Esophagus squamous epithelium (tissue), 4 donors: ENCODE results near the gene ZNF26.

Experiments used
- POLR2A ChIP-seq, 4 donors: fragments of 450-650 bp; IDR thresholded peaks; one replicate each; pipeline ENCODE4 v1.6.1; 2017; ENCODE audit warnings: antibody characterized with exemption in 4 of 4, mild to moderate bottlenecking in 4 of 4, moderate library complexity in 3 of 4
- TF ChIP-seq, protein P1 (sequence below), 6 experiments: fragments of 450-650 bp in 4 of 6; fragments of 200-600 bp in 2 of 6; sonication (generic) in 2 of 6; IDR thresholded peaks; one replicate each; pipeline ENCODE4 v1.5.1; 2016 to 2019; ENCODE audit warnings: antibody characterized with exemption in 6 of 6, mild to moderate bottlenecking in 4 of 6, moderate library complexity in 4 of 6

DNA sequence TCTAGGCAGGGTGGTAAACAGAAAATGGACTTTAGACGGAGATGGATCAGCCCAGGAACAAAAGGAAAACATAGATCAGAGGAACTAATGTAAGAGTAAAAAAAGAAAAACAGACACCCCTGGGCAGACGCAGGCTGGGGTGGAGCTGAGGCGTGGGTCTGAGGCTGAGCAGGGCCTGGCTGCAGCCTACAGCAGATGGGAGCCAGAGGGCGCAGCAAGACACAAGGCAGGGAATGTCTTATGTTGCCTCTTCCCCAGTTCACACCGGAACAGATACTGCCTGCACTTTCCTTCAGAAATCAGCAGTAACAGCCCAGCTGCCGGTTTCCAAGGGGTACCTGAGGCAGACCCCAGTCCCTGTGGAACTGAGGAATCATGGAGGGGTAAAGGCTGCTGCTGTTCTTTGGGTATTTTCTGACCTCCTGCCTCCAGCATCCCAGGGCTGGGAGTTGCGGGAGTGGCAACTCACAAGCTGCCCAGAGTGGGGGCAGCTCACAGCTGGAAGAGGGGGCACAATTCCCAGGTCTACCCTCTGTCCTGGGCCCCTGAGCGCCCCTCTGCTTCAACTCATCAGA, 39.8 kb upstream of the ZNF26 start:
- no peak for TF ChIP-seq POLR2A (IDR thresholded peaks at IDR 0.05)
- TF ChIP-seq, protein P1, sequence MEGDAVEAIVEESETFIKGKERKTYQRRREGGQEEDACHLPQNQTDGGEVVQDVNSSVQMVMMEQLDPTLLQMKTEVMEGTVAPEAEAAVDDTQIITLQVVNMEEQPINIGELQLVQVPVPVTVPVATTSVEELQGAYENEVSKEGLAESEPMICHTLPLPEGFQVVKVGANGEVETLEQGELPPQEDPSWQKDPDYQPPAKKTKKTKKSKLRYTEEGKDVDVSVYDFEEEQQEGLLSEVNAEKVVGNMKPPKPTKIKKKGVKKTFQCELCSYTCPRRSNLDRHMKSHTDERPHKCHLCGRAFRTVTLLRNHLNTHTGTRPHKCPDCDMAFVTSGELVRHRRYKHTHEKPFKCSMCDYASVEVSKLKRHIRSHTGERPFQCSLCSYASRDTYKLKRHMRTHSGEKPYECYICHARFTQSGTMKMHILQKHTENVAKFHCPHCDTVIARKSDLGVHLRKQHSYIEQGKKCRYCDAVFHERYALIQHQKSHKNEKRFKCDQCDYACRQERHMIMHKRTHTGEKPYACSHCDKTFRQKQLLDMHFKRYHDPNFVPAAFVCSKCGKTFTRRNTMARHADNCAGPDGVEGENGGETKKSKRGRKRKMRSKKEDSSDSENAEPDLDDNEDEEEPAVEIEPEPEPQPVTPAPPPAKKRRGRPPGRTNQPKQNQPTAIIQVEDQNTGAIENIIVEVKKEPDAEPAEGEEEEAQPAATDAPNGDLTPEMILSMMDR (IDR thresholded peaks at IDR 0.05), result no peak
